IPS-18c (cell line): ENCODE measurements around the gene NOL9.

Experiments
- H3K4me3 ChIP-seq: 2 replicates; pipeline ENCODE4 v1.7.0; 2013; ENCODE audit warnings: low read depth, mild to moderate bottlenecking, low read length, moderate library complexity; ENCODE audit not compliant: insufficient read depth
- H3K9me3 ChIP-seq: one replicate; pipeline ENCODE4 v1.6.1; 2013; ENCODE audit warnings: mild to moderate bottlenecking, low read length, moderate library complexity; ENCODE audit not compliant: control insufficient read depth, insufficient read depth

The NOL9 gene

DNA sequence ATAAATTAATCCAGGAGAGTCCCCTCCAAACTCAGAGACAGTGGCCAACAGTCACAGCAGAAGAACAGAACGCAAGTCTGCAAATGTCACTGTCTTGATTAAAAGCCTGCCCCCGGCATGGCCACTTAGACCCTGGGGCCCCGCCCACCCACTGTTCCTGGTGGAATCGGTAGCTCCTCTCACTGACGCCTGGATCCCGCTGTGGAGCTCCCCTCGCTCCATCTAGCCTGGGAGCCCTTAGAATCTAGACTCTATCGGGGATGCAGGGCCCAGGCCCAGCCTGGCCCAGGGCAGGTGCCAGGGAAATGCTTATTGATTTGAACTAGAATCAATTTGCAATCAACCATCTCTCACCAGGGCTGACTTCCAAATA, 41.4 kb downstream of the NOL9 start:
- Histone ChIP-seq H3K4me3 (no peak overlapping the region), H3K9me3 (no peaks in the 10 kb centered on the region)

DNA sequence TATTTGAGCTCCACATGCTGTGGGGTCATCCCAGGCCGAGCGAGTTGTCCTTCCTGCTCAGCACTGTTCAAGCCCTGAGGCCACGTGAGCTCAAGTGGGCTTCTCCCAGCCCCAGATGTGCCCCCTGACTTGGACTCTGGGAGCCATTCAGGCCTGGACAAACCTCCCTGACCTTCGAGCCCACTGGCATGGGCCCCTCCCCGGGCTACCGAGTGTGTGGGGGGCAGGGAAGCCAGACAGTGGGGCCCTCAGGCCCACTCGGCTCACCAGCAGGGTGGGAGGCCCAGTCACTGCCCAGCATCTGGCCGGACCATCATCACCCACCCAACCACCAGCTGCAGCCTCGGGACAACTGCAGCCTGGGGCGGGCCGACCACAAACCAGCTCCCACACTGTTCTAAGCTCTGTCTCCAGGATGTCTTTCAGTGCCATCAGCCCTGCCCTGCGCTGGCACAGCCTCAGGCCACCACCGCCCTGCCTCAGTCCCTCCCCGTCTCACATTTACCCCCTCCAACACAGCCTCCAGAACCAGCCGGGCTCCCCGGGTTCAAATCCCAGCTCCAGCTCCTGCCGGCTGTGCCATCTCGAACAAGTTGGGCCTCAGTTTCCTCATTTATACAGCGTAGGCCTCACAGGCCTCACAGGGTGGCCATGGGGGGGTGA, 41.9 kb downstream of the NOL9 start:
- Histone ChIP-seq H3K4me3 (no peak overlapping the region), H3K9me3 (no peaks in the 10 kb centered on the region)

DNA sequence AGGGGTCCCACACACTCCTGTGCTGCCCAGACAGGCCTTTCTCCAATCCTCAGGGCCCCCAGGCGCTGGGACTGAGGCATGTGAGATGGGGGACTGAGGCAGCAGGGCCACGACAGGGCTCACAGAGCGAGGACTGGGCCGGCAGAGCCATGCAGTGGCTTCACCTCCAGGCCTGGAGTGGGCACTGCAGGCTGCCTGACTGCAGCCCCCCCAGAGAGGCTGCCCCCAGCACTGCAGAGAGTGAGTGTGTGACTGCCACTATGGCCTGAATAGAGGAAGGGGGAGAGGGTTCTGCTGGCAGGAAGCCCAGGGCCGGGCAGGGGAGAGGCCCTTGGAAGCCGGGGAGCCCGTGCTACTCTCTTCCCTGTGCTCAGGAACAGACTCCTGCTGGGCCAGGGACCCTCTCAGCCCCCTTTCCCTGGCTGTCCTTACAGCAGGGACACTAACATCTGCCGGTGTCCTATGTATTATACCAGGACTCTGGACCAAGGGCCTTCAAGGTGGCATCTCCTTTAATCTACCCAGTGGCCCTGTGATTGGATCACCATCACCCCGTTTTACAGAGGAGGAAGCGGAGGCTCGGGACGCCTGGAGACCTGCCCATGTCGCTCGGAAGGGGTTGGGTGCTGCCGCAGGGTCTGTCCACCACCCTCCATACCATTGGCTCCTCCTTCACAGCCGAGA, 42.6 kb downstream of the NOL9 start:
- Histone ChIP-seq H3K4me3 (no peak overlapping the region), H3K9me3 (no peaks in the 10 kb centered on the region)

DNA sequence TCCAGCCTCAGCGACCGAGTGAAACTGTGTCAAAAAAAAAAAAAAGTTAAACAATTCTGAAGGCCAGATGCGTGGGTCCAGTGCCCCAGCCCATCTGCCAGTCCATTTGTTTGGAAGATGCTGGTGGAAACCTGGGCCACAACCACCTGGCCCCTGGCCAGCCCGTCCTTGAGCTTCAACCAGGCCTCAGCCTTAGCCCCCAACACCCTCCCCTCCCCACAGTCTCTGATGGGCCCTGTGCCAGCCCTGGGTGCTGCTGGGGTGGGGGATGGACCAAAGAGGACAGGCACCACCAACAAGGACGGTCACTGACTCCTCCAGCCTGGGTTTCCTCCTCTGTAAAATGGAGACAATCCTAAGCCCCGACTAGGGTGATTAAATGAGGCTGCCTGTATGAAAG, 43.3 kb downstream of the NOL9 start:
- H3K9me3 ChIP-seq: no peaks in the 10 kb centered on the region
- H3K4me3 ChIP-seq: no peak overlapping the region

DNA sequence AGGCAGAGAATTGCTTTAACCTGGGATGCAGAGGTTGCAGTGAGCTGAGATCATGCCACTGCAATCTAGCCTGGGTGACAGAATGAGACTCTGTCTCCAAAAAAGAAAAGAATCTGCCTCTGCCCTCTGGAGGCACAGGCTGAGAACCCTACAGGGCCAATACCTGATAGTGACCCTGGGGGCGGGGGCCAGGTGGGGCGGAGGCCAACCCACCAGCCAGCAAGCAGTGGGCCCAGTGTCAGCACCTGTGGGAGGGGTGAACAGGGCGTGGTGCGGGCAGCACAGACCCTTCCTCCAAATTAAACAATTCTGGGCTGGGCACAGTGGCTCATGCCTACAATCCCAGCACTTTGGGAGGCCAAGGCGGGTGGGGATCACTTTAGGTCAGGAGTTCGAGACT, 43.8 kb downstream of the NOL9 start:
- Histone ChIP-seq H3K9me3 (no peaks in the 10 kb centered on the region), H3K4me3 (no peak overlapping the region)

DNA sequence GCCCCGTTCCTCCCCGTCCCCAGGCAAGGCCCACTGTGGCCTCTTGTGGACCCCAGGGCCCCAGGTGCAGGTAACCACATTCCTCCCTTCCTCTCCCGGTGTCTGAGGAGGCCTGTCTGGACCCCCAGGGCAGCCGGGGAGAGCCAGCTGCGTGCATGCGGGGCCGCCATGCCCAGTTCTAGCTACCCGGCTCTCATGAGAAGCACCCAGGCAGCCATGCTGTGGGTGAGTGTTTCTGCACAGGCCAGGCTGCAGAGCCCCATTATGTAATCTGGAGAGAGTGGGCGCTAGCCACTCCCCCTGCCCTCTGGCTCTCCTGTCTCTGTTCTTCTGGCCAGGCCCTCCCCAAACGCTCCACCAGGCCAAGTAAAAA, 44.4 kb downstream of the NOL9 start:
- Histone ChIP-seq H3K9me3 (no peaks in the 10 kb centered on the region), H3K4me3 (no peak overlapping the region)

DNA sequence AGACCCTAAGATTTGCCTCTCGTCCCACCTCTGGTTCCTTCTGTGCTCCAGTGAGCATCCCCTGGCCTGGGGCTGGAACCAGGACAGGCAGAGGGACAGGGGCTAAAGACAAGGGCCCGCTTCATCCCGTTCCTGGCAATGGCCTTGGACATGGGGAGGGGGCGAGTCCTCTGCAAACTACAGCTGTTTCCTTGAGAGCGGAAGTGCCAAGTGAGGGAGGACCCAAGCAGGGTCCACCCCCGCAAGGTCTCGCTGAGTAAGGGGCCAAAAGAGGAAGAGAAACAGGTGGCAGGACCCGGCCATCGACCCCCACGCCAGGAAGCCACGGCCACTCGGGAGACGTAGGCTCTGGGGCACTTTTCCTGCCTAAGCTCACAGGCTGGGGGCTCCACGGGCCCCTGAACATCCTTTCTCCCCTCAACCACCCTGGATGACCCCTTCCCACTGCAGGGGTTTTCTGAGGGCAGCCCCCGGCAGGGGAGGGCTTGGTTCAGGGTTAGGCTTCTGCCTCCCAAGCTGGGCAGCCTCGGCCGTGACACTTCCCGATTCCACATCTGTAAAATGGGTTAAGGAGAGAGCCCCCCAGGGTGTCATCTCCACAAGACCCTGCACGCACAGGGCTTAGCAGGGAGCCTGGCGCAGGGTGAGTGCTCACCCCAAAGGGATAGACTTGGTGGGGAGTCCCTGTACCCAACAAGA, 44.9 kb downstream of the NOL9 start:
- no peak overlapping the region for H3K4me3 ChIP-seq
- H3K9me3 ChIP-seq: no peaks in the 10 kb centered on the region

DNA sequence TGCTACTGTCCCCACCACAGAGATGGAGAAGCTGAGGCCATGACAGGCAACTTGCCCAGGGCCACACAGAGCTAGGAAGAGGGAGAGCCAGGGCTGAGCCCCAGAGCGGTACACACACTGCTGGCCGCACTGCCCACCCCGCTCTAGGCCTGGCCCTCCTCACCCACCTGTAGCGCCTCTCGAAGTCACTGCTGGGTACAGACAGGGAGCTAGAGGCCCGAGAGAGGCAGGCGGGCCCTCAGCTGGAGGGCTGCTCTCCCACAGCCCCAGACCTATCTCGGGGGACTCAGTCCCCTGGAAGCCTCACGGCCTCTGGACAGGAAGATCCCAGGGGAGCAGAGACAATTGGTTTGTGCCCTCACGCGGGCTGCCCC, 45.5 kb downstream of the NOL9 start:
- H3K9me3 ChIP-seq: no peaks in the 10 kb centered on the region
- H3K4me3 ChIP-seq: no peak overlapping the region

DNA sequence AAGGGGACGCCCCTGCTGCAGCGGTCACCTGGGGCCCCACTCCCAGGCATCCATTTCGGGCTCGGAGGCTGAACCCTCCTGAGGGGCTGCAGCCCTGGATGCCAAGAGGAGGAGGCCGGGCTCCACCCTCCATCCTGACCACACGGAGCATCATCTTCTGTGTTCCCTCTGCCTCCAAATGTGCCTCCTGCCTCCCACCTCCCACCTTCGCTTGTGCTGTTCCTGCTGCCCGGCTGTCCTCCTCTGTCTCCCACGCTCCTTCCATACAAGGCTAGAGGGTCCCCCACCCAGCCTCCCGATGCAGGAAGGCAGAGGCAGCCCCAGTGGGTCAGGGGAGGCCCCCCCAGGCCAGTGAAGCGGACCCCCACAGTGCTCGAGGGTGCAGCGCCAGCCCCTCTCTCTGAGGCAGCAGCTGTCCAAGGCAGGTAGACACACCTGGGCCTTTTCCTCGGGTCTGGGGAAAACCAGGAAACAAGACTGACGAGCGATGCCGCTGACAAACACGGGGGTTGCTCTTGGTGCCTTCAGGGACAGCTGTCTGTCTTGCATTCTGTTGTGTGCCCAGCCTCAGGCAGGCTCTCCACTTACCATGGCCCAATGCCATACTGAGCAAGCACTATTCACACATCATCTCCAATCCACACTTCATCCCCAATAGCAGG, 46.0 kb downstream of the NOL9 start:
- H3K9me3 ChIP-seq: no peaks in the 10 kb centered on the region

DNA sequence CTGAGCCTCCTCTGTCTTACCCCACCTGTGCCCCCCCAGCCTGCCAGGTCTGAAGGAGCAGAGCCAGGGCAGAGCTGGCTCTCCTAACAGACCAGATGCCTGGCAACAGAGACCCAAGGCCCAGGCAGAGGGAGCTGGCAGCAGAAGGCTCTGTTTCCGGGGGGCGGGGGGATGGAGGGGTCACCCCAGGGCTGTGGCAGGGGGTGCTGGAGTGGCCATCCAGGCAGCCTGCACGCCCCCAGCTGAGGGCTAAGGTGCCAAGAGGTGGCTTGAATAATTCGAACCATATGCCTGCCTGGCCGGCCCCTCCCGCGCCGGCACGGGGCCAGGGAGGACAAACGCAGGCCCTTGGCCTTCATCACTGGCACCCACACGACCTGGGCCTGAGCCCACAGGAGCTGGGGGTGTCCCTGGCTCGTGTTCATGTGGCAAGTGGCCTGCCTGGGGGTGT, 46.8 kb downstream of the NOL9 start:
- H3K4me3 ChIP-seq: no peak overlapping the region
- H3K9me3 ChIP-seq: no peaks in the 10 kb centered on the region

More for the DNA sequence above, 46.0 kb downstream of the NOL9 start:
- no peak overlapping the region for H3K4me3 ChIP-seq

DNA sequence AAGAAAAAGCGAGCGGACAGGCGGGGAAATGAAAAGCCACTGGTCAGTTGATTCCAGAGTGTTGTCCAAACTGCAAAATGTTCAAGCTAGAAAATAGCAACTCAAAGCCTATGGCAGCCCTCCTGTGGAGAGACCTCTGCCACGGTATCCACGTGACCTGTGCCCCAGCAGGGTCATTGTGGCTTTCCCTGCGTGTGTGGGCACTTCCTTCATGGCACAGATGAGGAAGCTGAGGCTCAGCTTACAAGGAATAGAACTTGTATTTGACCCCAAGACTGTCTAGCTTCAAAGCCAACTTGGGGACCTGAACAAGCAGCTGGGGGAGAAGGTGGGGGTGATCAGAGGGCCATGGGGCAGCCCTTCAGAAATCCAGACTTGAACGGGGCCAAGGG, 47.3 kb downstream of the NOL9 start:
- Histone ChIP-seq H3K4me3 (no peak overlapping the region), H3K9me3 (no peaks in the 10 kb centered on the region)

DNA sequence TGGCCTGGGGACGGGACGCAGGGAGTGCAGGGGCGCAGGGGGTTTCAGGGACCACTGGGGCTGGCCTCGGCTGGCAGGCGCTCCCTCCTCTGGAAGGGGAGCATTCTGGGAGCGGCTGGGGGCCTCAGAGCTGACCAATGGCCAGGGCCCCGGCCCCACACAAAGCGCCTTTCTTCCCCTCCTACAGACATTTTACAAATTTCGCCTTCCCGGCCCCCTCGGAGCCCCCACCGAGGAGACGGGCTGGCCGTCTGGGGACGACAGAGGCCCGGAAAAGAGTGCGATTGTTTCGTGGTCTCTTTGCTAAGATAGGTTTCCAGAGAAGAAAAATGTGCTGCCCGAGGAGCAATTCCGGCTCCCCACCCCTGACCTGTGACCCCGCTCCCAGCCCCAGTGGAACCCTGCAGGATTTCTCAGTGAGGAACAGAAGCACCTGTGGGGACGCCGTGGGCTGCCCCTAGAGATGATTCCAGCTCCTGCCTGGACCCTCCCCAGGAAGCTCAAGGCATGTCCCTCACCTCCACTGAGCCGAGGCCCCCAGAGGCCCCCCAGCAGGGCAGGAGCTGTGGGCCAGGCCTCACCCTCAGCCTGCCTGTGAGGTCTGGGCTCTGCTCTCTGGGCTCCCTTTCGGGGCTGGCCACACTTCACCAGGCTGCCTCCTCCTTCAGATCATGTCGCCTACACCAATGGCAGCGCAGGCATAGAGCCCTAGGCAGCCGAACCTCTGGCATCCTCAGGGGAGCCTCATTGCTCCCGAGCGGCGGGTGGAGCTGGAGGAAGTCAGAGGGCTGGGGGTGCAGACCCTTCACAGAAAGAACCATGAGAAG, 47.9 kb downstream of the NOL9 start:
- Histone ChIP-seq H3K9me3 (no peaks in the 10 kb centered on the region), H3K4me3 (no peak overlapping the region)

DNA sequence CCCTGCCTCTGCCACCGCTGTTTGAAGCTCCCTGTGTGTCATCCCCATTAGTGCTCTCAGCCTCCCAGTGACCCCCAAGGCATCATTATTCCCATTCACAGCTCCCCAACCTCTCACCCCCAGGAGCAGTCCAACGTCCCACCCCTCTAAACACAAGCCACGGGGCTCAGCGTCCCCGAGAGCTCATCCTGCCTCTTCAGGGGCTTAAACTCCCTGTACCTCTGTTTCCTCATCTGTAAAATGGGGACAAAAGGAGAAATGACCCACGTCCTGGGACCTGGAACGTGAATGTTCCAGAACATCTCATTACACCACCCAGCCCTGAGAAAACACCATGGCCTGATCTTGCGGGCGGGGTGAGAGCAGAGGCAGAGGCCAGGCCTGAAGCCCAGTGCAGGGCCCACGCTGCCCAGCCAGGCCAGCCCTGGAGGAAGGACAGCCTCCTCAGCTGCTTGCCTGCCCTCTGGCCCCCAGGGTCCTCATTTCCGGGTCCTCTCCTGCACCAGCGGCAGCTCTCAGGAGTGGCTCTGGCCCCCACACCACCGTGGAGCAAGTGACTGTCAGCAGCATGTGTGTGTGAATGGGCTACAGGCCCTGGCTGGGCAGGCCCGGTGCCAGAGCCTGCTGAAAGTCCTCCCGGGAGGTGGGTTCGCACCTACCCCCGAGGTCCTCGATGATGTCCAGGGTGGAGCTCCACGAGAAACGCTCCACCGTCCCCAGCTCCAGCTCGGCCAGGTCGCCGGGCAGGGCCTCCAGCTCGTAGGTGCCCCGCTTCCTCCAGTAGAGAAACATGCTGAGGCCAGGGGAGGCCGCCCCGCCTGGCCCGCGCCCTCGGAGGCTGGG, 48.7 kb downstream of the NOL9 start:
- Histone ChIP-seq H3K4me3 (no peak overlapping the region), H3K9me3 (no peaks in the 10 kb centered on the region)

DNA sequence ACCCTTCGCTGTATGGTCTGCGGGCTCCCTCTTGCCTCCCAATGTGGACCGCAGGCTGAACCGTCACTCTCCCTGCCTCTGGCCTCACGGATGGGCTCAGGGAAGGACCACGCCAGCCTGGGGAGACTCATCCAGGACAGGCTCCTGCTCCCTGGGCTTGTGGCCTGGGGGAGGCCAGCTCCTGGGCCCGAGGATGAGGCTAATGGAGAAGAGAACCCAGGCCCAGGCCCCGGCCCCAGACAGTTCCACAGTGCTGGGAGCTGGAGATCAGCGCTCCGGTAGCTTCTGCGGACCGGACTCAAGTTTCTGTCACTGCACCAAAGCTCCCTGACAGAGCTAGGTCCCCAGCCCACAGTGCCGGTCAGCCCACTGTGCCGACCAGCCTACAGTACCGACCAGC, 49.4 kb downstream of the NOL9 start:
- Histone ChIP-seq H3K9me3 (no peaks in the 10 kb centered on the region), H3K4me3 (no peak overlapping the region)

DNA sequence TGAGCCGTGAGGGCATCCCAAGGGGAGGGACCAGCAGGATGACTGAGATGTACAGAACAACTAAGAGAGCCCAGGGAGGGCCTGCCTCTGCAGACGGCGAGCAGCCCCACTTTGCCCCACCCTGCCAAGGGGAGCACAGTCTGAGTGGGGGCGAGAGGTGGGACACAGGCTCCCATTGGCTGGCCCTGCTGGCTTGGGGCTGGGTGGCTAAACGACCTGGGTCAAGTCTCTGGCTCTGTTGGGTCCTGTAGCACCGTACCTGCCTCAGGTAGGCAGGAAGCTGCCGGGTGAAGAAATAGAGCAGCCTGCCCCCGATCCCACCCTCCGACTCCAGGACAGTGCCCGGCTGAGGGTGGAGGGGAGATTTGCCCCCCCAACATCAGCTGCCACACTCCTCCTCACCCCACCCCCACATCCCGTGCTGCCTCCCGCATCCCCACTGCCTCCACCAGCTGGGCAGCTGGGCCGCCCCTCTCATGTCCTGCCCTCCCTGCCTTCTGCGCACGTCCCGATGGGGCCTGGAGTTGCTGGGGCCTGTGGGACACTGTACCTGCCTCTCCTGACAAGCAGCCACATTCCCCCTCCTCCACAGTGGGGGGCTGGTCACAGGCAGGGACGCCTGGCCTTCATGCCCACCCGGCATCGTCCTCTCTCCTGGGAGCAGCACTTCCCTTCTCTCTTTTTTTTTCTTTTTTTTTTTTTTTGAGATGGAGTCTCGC, 50.3 kb downstream of the NOL9 start:
- no peaks in the 10 kb centered on the region for H3K9me3 ChIP-seq
- no peak overlapping the region for H3K4me3 ChIP-seq
